Measurements from ENCODE around the gene HNF1B.

HNF1B gene

GRCh38 chr17:37761059-37761458, 16.2 kb upstream of the HNF1B start:
- DNase-seq = no peak

GRCh38 chr17:37759014-37759637, 14.3 kb upstream of the HNF1B start:
- no peak for DNase-seq

- no peak for DNase-seq
Measured at GRCh38 chr17:37756051-37756450, 11.2 kb upstream of the HNF1B start.

- no peak for DNase-seq
Measured at GRCh38 chr17:37755455-37755854, 10.6 kb upstream of the HNF1B start.

DNA sequence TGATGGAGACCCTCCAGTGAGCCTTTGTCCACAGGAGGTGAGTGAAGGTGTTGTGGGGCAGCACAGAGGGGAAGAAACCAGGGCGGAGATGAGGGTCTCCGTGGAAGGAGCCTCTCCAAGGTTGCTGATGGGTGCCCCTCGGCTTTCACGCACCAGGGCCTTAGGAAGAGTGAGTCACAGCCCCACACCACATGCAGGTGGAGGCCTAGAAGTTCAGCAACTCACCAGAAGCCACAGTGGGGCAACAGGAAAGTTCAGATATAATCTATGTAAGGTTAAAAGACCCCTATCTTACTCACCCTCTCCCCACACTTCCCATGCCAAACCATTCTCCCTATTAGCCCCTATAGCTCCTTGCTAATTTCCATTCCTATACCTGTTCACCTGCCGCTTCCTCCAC, 9.5 kb upstream of the HNF1B start:
- DNase-seq = no peak

DNA sequence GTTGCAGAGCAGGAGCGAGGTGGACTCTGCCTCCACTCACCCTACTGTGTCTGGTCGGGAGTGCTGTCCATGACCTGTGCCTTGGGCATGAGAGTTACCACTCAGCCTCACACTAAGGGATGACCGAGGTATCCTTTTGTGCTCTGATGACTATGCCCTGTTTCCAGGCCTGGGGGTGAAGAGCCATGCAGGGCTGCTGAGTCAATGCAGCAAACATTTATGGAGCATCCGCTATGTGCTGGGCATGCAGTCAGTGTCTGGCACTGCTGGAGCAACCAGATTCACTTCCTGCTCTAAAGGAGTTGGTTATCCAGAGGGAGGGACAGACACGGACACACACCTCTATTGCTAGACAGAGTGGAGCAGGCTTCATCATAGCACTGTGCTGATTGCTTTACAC, 7.6 kb upstream of the HNF1B start:
- peak; percentile 62 for DNase-seq

GRCh38 chr17:37750768-37751475, 6.1 kb upstream of the HNF1B start:
- DNase-seq = no peak

- no peak for DNase-seq
Measured at GRCh38 chr17:37750292-37750691, 5.4 kb upstream of the HNF1B start.

- DNase-seq = no peak
Measured at GRCh38 chr17:37747222-37747621, 2.4 kb upstream of the HNF1B start.

DNA sequence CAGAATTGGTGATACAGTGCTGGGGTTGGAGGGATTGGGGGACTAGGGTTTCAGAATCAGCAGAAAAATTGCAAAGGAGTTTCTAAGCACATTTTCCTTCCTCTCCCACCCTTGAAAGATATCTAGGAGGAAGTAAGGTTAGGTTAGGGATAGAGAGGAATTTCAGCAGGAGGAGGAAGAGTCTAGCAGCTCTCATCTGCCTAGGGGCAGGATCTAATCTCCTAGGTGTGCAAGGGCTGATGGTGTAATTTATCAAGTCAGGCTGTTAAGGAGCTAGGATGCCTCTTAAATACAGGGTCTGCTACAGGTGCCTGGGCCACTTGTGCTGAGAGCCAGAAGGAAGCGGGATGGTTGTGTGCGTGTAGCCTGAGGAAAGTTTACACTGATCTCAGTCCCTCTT, 1.8 kb upstream of the HNF1B start:
- DNase-seq = no peak

- DNase-seq = no peak
Measured at GRCh38 chr17:37745801-37746426, 1.1 kb upstream of the HNF1B start.

DNA sequence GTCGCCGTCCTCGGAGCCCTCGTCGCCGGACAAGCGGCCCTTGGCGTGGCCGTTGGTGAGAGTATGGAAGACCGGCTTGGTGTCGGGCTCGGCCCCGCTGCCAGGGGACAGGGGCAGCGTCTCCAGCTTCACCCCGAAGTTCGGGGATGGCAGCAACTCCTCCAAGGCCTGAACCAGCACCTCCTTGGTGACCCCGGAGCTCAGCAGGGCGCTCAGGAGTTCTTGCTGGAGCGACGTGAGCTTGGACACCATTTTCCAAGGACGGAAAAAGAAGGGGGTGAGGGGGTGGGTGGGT, 279 bp downstream of the HNF1B start:
- no peak for DNase-seq

GRCh38 chr17:37743875-37744632, 805 bp downstream of the HNF1B start:
- DNase-seq = no peak

GRCh38 chr17:37743612-37743874, 1.3 kb downstream of the HNF1B start:
- no peak for DNase-seq

- no peak for DNase-seq
Measured at GRCh38 chr17:37742762-37743611, 1.9 kb downstream of the HNF1B start.

DNA sequence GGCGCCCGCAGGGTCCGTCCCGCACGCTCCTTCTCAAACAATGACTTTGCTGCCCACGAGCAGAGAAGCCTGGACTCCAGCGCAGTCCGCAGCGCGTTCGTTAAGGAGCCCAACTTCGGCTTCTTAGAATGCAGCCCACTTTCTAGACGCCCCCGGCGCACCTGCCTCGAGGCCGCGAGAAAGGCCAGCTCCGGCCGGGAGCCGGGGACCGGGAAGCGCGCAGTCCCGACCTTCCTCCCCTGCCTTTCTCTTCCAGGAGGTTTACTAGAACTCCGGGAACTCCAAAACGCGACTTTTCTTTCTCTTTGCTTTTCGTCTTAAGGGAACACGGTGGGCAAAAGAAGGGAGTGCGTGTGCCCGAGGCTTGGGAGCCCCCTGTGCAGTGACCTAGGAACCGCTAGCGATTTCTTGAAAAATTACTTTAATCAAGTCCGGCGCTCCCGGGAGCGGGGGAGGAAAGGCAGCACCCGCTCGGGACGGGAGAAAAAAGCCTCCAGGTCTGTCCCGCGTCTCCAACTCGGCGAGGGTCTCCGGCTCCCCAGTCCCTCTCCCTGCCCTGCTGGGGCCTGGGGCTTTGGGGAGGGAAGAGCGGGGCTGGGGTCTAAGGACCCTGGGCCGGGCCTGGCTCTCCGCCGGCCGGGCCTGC, 2.6 kb downstream of the HNF1B start:
- DNase-seq = no peak

DNA sequence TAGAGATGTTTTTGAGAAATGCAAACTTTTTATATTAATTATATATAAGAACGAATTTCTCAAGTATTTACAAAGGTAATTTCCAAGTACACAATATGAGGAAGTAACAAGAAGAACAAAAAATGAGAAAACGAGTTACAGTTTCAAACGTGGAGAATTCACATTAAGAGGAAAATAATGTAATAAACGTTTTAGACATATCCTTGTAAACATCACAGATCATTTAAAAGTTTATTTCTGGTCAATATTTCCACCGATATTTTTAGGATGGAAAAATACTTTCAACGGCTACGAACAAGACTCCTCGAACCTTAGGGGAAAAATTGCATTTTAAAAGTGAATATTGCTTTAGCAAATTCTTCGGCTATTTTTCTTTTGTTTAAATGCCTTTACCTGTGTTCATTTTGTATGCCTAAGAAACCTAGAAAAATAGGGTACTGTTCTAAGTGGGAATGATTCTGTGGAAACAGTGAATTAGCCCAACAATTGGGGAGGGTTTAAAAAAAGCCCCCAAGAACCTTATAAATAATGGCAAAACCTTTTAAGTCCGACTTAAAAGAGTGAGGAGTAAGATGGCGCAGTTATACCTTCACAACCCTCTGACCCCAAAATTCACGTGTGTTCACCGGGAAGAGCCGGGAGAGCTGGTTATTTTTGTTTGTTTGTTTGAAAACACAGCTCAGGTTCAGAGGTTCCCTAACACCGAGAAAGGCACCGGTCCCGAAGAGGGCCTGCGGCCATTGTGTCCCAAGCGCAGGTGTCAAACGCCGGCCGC, 3.3 kb downstream of the HNF1B start:
- no peak for DNase-seq

DNA sequence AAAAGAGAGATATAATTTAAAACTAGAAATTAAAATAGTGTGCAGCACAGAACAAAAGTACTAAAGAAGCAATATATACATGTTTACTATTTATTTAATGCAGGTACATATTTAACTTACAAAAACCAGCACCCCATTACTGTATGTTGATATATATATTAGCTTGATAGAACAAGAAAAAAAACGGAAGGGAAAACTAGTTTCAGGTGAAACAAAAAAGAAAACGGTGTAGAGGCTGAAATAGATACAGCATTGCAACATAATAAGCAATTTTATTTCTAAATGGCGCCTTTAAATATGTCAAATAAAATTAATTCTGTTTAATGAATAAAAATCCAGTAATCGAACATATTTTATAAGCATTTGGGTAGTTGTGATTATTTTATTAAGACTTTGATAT, 3.9 kb downstream of the HNF1B start:
- DNase-seq = no peak

- no peak for DNase-seq
Measured at GRCh38 chr17:37737971-37738370, 6.9 kb downstream of the HNF1B start.

GRCh38 chr17:37737081-37737480, 7.8 kb downstream of the HNF1B start:
- no peak for DNase-seq

DNA sequence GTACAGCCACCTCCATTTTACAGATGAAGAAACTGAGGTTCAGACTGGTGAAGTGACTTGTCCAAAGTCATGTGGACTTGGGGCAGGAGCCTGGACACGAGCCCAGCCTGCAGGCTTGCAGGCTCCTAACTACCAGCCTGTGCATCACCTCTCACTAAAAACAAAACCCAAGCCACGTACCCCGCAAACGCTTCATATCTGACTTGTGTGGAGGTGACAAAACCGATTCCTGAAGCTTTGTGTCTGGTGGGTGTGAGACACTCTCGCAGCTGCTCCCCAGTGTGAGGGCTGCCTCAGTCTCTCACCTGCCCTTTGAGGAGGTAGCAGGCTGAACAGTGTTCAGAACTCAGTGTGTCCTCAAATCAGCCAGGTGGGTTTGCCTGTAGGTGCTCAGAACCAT, 8.4 kb downstream of the HNF1B start:
- DNase-seq = no peak

- DNase-seq = no peak
Measured at GRCh38 chr17:37735165-37735564, 9.7 kb downstream of the HNF1B start.
